Measurements from ENCODE around the gene PLPP6.

PLPP6 gene

GRCh38 chr9:4709380-4709779 lies 47.3 kb downstream of the PLPP6 start:
- DNase-seq (ENCODE audit: low spot score), result no peak
- in situ Hi-C loops (cut with MboI; ENCODE audit: low sequenced_read_pairs, unreplicated experiment), result no loop called here
- TF ChIP-seq CTCF (IDR thresholded peaks at IDR 0.05; ENCODE audit: borderline replicate concordance, control extremely low read depth, extremely low read depth, insufficient read depth, missing control alignments), result no peak

DNA sequence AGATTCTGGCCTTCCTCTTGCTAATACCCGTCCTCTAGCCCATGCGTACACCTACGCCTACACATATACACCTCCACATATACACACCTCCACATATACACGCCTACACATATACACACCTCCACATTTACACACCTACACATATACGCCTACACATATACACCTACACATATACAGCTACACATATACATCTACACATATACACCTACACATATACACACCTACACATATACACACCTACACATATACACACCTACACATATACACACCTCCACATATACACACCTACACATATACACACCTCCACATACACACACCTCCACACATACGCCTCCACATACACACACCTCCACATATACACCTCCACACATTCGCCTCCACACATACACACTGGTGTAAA lies 51.8 kb downstream of the PLPP6 start:
- in situ Hi-C loops (cut with MboI; ENCODE audit: low sequenced_read_pairs, unreplicated experiment), result no loop called here
- DNase-seq (ENCODE audit: low spot score), result no peak
- TF ChIP-seq CTCF (IDR thresholded peaks at IDR 0.05; ENCODE audit: borderline replicate concordance, control extremely low read depth, extremely low read depth, insufficient read depth, missing control alignments), result no peak

DNA sequence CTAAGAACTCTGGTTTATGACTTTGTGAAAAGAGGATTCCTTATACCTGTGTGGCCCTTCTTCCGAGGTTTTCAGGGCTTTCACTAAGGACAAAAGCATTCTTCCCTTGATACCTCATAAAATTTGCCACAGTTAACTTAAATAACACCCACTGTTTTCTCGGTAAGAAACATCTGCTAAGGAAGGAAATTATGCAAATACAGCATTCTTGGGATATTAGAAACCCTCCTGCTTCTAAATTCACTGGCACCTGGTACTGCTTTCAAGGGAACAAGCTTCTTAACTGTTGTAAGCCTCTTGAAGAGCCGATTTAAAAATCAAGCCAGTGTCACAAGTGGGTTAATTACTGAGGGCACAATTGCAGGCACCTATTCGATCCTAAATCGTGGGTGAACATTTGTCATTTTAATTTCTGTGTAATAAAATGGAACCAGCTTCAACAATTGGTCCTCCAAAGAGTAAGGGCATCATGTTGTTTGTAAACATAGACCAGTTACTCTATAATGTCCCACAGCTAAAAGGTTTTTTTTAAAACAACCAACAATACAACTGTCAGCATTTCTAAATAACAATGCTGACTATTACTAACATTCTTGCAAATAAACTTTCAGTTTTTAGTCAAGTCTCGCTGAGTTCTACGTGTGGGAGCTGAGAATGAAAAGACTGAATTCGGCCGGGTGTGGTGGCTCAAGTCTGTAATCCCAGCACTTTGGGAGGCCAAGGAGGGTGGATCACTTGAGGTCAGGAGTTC lies 52.3 kb downstream of the PLPP6 start:
- in situ Hi-C loops (cut with MboI; ENCODE audit: low sequenced_read_pairs, unreplicated experiment), result no loop called here
- TF ChIP-seq CTCF (IDR thresholded peaks at IDR 0.05; ENCODE audit: borderline replicate concordance, control extremely low read depth, extremely low read depth, insufficient read depth, missing control alignments), result no peak
- DNase-seq (ENCODE audit: low spot score), result no peak

All from GM13976 (cell line).